GM12891 (cell line): ENCODE measurements around the gene THAP7.

Experiments used
- PAX5 ChIP-seq: IDR thresholded peaks from 2 replicates; pipeline ENCODE4 v1.6.1; 2011; ENCODE audit warnings: low read length, moderate library complexity, mild to moderate bottlenecking; ENCODE audit not compliant: insufficient read depth, severe bottlenecking
- POLR2A ChIP-seq: IDR thresholded peaks from 2 replicates; pipeline ENCODE4 v1.6.1; 2011; ENCODE audit warnings: low read depth, low read length, control low read depth
- POLR2AphosphoS5 ChIP-seq: IDR thresholded peaks from 2 replicates; pipeline ENCODE4 v1.6.1; 2011; ENCODE audit warnings: low read depth, low read length, control low read depth
- POU2F2 ChIP-seq: IDR thresholded peaks from 2 replicates; pipeline ENCODE4 v1.6.1; 2011; ENCODE audit warnings: low read depth, mild to moderate bottlenecking, control low read depth, low read length, moderate library complexity
- SPI1 ChIP-seq: IDR thresholded peaks from 2 replicates; pipeline ENCODE4 v1.6.1; 2011; ENCODE audit warnings: low read depth, low read length, control low read depth
- TAF1 ChIP-seq: IDR thresholded peaks from 2 replicates; pipeline ENCODE4 v1.6.1; 2011; ENCODE audit warnings: low read depth, low read length, control low read depth

DNA sequence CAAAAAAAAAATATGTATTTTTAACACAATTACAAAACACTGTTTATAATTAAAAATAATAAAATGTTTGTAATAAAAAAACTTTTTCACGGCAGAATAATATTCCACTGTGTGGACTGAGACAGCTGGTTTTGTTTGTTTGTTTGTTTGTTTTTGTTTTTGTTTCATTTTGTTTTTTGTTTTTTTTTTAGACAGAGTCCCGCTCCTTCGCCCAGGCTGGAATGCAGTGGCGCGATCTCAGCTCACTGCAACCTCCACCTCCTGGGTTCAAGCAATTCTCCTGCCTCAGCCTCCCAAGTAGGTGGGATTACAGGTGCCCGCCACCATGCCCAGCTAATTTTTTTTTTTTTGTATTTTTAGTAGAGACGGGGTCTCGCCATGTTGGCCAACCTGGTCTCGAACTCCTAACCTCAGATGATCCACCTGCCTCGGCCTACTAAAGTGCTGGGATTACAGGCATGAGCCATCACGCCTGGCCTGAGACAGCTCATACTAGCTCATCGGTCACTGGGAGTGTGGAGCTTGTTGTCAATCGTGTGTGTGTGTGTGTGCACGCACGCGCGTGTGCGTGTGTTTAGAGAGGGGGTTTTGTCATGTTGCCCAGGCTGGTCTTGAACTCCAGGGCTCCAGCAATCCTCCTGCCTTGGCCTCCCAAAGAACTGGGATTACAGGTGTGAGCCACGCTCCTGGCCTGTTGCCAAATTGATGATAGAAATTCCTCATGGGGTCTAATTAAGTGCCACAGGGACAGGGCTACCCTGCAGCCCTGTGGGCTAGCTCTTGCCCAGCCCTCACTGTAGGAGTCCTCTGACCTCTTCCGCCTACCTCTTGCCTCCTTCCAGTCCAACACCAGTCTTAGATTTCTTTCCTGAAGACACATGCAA is 42.1 kb downstream of the THAP7 start:
- TF ChIP-seq POLR2A = no peak
- TF ChIP-seq TAF1 = no peak
- TF ChIP-seq POLR2AphosphoS5 = no peak
- no peak for TF ChIP-seq POU2F2
- no peak for TF ChIP-seq SPI1
- TF ChIP-seq PAX5 = no peak
